Activated T-cell treated with anti-CD3 and anti-CD28 coated beads, Interleukin-2, amount 50 U/mL, for 24 hours (primary cell): ENCODE results near the gene NHERF2.
A peak's percentile ranks its signal among the peaks of the same experiment; 100 is the strongest.

Experiments used
- DNase-seq: peaks from one replicate; pipeline ENCODE4 v3.0.0-alpha.2; 2020
- H3K27ac Mint-ChIP-seq: 2 replicates; pipeline ENCODE4 v1.8.0; 2020; ENCODE audit warnings: mild to moderate bottlenecking, mixed read lengths
- H3K27me3 Mint-ChIP-seq: 2 replicates; pipeline ENCODE4 v1.8.0; 2020; ENCODE audit warnings: mixed read lengths
- H3K36me3 Mint-ChIP-seq: 2 replicates; pipeline ENCODE4 v1.8.0; 2020; ENCODE audit warnings: low read depth, mixed read lengths
- H3K4me1 Mint-ChIP-seq: 2 replicates; pipeline ENCODE4 v1.8.0; 2020; ENCODE audit warnings: low read depth, mixed read lengths
- H3K4me3 Mint-ChIP-seq: 2 replicates; pipeline ENCODE4 v1.8.0; 2020; ENCODE audit warnings: mild to moderate bottlenecking, moderate library complexity, mixed read lengths
- H3K9me3 Mint-ChIP-seq: 2 replicates; pipeline ENCODE4 v1.8.0; 2020; ENCODE audit warnings: mixed read lengths

Gene NHERF2

GRCh38 chr16:2077016-2077415, 50.3 kb downstream of the NHERF2 start:
- no peak overlapping the region for H3K27ac Mint-ChIP-seq
- no peaks in the 10 kb centered on the region for H3K4me1 Mint-ChIP-seq
- no peak overlapping the region for H3K4me3 Mint-ChIP-seq
- DNase-seq: no peak
- H3K9me3 Mint-ChIP-seq: no peaks in the 10 kb centered on the region
- H3K36me3 Mint-ChIP-seq: peaks cover 73% of the 10 kb centered on the region
- H3K27me3 Mint-ChIP-seq: no peaks in the 10 kb centered on the region

DNA sequence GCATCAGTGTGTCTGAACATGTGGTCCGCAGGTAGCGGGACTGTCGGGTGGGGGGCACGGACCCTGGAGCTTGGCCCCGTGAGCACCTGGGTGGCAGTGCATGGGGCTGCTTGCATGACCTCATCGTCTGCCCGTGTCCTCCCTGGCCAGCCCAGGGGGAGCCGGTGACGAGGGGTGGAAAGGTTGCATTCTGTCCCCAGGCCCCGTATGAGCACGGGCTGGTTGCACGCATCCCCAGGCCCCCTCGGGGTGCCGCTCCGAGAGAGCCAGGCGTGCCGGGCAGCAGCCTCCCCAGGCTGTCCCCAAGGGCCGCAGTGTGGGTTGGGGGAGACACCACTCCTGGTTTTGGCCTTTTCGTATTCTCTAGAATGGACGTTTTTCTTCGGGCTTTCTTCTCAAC, 51.0 kb downstream of the NHERF2 start:
- DNase-seq: no peak
- no peaks in the 10 kb centered on the region for H3K9me3 Mint-ChIP-seq
- no peak overlapping the region for H3K4me3 Mint-ChIP-seq
- peaks cover 72% of the 10 kb centered on the region for H3K36me3 Mint-ChIP-seq
- H3K27ac Mint-ChIP-seq: no peak overlapping the region
- H3K27me3 Mint-ChIP-seq: no peaks in the 10 kb centered on the region
- no peaks in the 10 kb centered on the region for H3K4me1 Mint-ChIP-seq

DNA sequence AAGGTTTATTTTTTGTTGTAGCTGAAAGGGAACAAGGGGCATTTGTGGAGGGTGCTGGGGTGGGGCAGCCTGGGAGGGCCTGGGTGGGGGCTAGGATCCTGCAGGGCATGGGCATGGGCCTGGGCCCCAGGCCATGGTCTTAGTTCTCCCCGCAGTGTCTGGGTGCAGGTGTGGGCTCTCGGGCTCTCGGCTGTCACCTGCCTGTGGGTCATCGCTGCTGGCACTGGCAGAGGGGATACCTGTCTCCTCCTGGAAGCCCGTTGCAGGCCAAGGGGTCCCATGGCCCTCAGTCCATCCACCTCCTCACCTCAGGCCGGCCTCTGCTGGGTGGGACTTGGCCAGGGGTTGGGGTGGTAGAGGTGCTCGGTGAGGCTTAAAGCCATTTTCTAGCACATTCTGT, 51.4 kb downstream of the NHERF2 start:
- no peak for DNase-seq
- H3K4me1 Mint-ChIP-seq: peaks cover 1% of the 10 kb centered on the region
- no peaks in the 10 kb centered on the region for H3K27me3 Mint-ChIP-seq
- no peaks in the 10 kb centered on the region for H3K9me3 Mint-ChIP-seq
- H3K27ac Mint-ChIP-seq: no peak overlapping the region
- no peak overlapping the region for H3K4me3 Mint-ChIP-seq
- H3K36me3 Mint-ChIP-seq: peaks cover 71% of the 10 kb centered on the region

DNA sequence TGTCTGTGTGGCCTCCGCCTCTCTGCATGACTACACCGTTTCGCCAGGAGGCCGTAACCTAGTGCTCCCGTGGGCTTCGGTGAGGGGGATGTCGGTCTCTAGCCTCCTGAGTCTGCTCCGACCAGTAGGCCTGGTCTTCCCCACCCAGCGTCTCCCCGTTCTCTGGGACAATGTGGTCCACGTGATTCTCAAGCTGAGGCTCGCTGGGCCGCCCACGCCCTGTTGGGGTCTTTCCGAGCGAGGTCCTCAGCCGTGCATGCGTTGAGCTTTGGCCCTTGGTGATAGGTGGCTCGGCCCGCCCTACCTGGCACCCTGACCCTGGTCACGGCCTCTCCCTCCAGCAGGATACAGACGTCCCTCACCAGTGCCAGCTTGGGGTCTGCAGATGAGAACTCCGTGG, 52.0 kb downstream of the NHERF2 start:
- H3K4me1 Mint-ChIP-seq: peaks cover 2% of the 10 kb centered on the region
- peaks cover 69% of the 10 kb centered on the region for H3K36me3 Mint-ChIP-seq
- no peak overlapping the region for H3K4me3 Mint-ChIP-seq
- H3K9me3 Mint-ChIP-seq: no peaks in the 10 kb centered on the region
- no peak for DNase-seq
- no peaks in the 10 kb centered on the region for H3K27me3 Mint-ChIP-seq
- H3K27ac Mint-ChIP-seq: no peak overlapping the region

DNA sequence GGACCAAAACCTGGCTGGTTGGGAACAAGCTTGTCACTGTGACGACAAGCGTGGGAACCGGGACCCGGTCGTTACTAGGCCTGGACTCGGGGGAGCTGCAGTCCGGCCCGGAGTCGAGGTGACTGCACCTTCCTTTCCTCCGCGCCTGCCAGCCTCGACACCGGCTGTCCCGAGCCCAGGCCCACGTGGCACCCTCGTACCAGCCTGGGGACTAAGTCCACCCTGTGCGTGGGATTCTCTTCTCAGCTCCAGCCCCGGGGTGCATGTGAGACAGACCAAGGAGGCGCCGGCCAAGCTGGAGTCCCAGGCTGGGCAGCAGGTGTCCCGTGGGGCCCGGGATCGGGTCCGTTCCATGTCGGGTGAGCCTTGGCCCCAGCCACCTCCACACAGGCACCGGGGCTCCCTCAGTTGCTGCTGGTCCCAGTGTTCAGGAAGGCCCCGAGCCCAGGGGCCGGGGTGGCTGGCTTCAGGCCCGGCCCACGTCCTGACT, 52.7 kb downstream of the NHERF2 start:
- DNase-seq: no peak
- H3K36me3 Mint-ChIP-seq: peaks cover 66% of the 10 kb centered on the region
- H3K27me3 Mint-ChIP-seq: no peaks in the 10 kb centered on the region
- no peak overlapping the region for H3K27ac Mint-ChIP-seq
- peaks cover 2% of the 10 kb centered on the region for H3K4me1 Mint-ChIP-seq
- H3K4me3 Mint-ChIP-seq: no peak overlapping the region
- no peaks in the 10 kb centered on the region for H3K9me3 Mint-ChIP-seq

DNA sequence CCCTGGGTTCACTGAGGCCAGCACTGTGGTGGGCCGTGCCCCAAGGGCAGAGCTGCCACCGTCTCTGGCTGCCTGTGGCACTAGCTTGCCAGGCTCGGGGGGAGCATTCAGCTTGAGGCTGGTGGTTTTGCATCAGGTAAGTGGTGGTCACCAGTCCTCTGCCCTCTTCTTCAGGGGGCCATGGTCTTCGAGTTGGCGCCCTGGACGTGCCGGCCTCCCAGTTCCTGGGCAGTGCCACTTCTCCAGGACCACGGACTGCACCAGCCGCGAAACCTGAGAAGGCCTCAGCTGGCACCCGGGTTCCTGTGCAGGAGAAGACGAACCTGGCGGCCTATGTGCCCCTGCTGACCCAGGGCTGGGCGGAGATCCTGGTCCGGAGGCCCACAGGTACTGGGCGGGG, 53.3 kb downstream of the NHERF2 start:
- Mint-ChIP-seq H3K27me3 (no peaks in the 10 kb centered on the region), H3K9me3 (no peaks in the 10 kb centered on the region), H3K4me3 (no peak overlapping the region), H3K27ac (no peak overlapping the region), H3K4me1 (peaks cover 2% of the 10 kb centered on the region), H3K36me3 (peaks cover 60% of the 10 kb centered on the region)
- DNase-seq: no peak

- Mint-ChIP-seq H3K4me1 (peaks cover 2% of the 10 kb centered on the region), H3K27ac (no peak overlapping the region)
- no peak for DNase-seq
Measured at GRCh38 chr16:2081201-2082084, 54.7 kb downstream of the NHERF2 start.

GRCh38 chr16:2082171-2082982, 55.7 kb downstream of the NHERF2 start:
- Mint-ChIP-seq H3K4me3 (no peak overlapping the region), H3K36me3 (peaks cover 54% of the 10 kb centered on the region), H3K27me3 (no peaks in the 10 kb centered on the region), H3K27ac (no peak overlapping the region), H3K9me3 (no peaks in the 10 kb centered on the region), H3K4me1 (peaks cover 2% of the 10 kb centered on the region)
- DNase-seq: no peak

More at GRCh38 chr16:2081201-2082084, 54.7 kb downstream of the NHERF2 start:
- H3K4me3 Mint-ChIP-seq: no peak overlapping the region
- H3K9me3 Mint-ChIP-seq: no peaks in the 10 kb centered on the region
- peaks cover 52% of the 10 kb centered on the region for H3K36me3 Mint-ChIP-seq
- H3K27me3 Mint-ChIP-seq: no peaks in the 10 kb centered on the region

DNA sequence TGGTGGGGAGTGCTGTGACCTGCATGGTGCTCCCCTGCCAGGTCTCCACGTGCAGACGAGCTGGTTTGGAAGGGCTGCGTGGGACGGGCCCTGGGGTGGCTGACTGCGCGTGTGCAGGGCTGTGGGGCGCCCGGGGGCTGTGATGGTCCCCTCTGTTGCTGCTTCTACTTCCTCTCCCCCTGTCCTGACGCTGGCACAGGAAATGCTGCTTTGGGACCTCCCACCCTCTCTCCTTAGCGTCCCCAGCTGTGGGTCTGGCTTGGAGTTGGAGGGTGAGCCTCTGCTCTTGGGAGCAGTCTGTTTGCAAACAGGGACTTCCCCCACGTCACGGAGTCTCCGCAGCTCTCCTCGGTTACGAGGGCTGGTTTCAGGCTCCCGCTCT, 56.3 kb downstream of the NHERF2 start:
- Mint-ChIP-seq H3K4me1 (peaks cover 2% of the 10 kb centered on the region), H3K36me3 (peaks cover 57% of the 10 kb centered on the region), H3K4me3 (no peak overlapping the region), H3K9me3 (no peaks in the 10 kb centered on the region), H3K27me3 (no peaks in the 10 kb centered on the region), H3K27ac (no peak overlapping the region)
- no peak for DNase-seq

- peaks cover 60% of the 10 kb centered on the region for H3K36me3 Mint-ChIP-seq
Measured at GRCh38 chr16:2083409-2083808, 56.7 kb downstream of the NHERF2 start.

DNA sequence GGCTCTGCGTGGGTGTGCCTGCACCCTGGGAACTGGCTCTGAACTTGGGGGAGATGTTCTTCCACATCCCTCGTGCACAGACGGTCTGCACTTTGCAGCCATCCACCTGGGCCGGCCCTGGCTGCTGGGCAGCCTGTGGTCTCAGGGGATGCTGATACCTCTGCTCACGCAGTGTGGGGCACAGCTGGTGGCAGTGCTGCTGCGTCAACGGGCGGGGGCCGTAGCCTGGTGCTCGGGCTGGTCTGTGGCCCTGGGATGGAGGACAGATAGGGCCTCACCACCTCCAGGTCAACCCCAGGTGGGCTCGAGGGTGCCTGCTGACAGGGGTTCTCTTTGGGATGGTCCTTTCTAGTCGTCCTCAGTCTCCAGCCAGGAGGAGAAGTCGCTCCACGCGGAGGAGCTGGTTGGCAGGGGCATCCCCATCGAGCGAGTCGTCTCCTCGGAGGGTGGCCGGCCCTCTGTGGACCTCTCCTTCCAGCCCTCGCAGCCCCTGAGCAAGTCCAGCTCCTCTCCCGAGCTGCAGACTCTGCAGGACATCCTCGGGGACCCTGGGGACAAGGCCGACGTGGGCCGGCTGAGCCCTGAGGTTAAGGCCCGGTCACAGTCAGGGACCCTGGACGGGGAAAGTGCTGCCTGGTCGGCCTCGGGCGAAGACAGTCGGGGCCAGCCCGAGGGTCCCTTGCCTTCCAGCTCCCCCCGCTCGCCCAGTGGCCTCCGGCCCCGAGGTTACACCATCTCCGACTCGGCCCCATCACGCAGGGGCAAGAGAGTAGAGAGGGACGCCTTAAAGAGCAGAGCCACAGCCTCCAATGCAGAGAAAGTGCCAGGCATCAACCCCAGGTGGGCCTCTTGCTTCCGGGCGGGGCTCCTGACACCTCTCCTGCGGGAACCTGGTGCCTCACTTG, 57.4 kb downstream of the NHERF2 start:
- Mint-ChIP-seq H3K9me3 (no peaks in the 10 kb centered on the region), H3K4me1 (peaks cover 2% of the 10 kb centered on the region), H3K4me3 (no peak overlapping the region), H3K27ac (no peak overlapping the region), H3K36me3 (peaks cover 60% of the 10 kb centered on the region), H3K27me3 (no peaks in the 10 kb centered on the region)
- no peak for DNase-seq

More at GRCh38 chr16:2083409-2083808, 56.7 kb downstream of the NHERF2 start:
- no peak for DNase-seq
- no peaks in the 10 kb centered on the region for H3K27me3 Mint-ChIP-seq
- H3K9me3 Mint-ChIP-seq: no peaks in the 10 kb centered on the region
- H3K4me3 Mint-ChIP-seq: no peak overlapping the region
- H3K27ac Mint-ChIP-seq: no peak overlapping the region
- peaks cover 2% of the 10 kb centered on the region for H3K4me1 Mint-ChIP-seq

DNA sequence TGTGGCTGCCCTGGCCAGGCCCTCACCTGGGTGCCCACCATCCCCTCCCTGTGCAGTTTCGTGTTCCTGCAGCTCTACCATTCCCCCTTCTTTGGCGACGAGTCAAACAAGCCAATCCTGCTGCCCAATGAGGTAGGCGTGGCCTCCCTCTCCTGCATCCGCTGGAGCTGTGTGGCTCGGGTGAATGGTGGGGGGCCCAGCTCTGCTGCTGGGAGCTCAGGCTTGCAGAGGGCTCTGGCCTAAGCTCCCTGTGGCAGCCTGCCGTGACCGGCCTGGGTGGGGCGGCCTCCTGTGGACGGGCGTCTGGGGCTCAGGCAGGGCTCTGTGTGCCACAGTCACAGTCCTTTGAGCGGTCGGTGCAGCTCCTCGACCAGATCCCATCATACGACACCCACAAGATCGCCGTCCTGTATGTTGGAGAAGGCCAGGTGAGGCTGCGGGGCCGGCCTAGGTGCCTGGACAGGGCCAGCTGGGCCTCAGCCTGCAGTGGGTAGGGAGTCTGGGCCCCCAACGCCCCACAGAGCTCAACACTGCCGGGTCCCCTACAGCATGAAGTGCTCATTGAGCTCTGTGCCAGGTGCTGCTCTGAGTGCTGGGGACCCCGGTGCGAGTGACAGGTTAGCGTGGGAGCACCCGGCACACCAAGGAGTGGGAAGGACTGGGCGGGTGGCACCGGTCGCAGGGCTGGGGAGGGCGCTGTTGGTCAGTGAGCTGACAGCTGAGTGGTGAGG, 58.4 kb downstream of the NHERF2 start:
- Mint-ChIP-seq H3K36me3 (peaks cover 60% of the 10 kb centered on the region), H3K4me3 (no peak overlapping the region), H3K4me1 (peaks cover 2% of the 10 kb centered on the region), H3K27me3 (no peaks in the 10 kb centered on the region), H3K9me3 (no peaks in the 10 kb centered on the region), H3K27ac (peak overlapping the region; percentile 8)
- DNase-seq: no peak

DNA sequence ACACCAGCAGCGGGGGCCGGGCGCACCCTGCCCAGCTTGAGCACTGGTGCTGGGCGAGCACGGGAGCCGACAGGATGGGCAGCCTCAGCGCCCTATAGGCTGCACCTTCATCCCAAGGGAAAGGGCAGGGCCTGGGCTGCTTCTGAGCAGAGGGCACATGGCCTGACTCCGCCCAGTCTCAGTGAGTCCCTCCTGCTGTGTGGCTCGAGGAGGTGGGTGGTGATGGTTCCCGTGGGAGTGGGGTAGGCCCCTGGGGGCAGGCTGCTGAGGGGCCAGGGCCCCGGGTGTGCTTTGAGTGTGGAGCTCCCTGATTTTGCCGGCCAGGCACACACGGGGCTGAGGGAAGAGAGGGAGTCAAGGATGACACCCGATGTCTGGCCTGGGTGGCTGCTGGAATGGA, 59.0 kb downstream of the NHERF2 start:
- no peak for DNase-seq
- Mint-ChIP-seq H3K4me3 (no peak overlapping the region), H3K27me3 (no peaks in the 10 kb centered on the region), H3K4me1 (peaks cover 2% of the 10 kb centered on the region), H3K27ac (no peak overlapping the region), H3K36me3 (peaks cover 61% of the 10 kb centered on the region), H3K9me3 (no peaks in the 10 kb centered on the region)
